ENCODE measurements around the gene ST14. TPM values are rescaled to one million over a fixed set of nuclear protein-coding genes. Genes with fewer than 3 reads are reported as not detected.

Gene ST14
- total and polyA plus RNA-seq, 2 donors (not counting 3 experiments of a cell fraction or from before 2014, with no cell fraction given) = 0.08 TPM; not detected in 1

- H3K9me1 ChIP-seq (replicated peaks; ENCODE audit: control insufficient read depth, extremely low read depth, insufficient read depth, low read length) = no peaks in the 10 kb centered on the region
- H2AFZ ChIP-seq (ENCODE audit: low read depth, low read length) = no peak overlapping the region
- no peaks in the 10 kb centered on the region for H3K79me2 ChIP-seq (ENCODE audit: control insufficient read depth, insufficient read depth, low read length)
- no TSS peak for BruUV-seq (replicated peaks)
- H3K27me3 ChIP-seq (ENCODE audit: control insufficient read depth in 2 of 2, insufficient read depth in 2 of 2, low read length in 2 of 2) = no peaks in the 10 kb centered on the region
- no peak for TF ChIP-seq POLR2AphosphoS5 (IDR thresholded peaks at IDR 0.05; ENCODE audit: insufficient read depth, low read depth, low read length)
- TF ChIP-seq CTCF (IDR thresholded peaks at IDR 0.05; ENCODE audit: extremely low read depth in 1 of 2, insufficient read depth in 1 of 2, low read depth in 1 of 2, low read length in 2 of 2) = no peak
- intact Hi-C loops (cut with micrococcal nuclease) = no loop called here
- no peak overlapping the region for H3K4me3 ChIP-seq (replicated peaks in 1 of 3; ENCODE audit: insufficient read depth in 1 of 3, low read depth in 1 of 3, low read length in 3 of 3)
- CTCF ChIA-PET = interaction anchor here (0.9 to 1.6 kb wide), 2 partner anchors 10 to 18 kb away, joined by 3 to 5 read pairs; no protein-coding TSS in a partner anchor
- DNase-seq (ENCODE audit: low read depth, low spot score) (no peak), FAIRE-seq (no peak)
- no peaks in the 10 kb centered on the region for H4K20me1 ChIP-seq (replicated peaks; ENCODE audit: control insufficient read depth, extremely low read depth, insufficient read depth, low read length)
- no peak overlapping the region for H3K27ac ChIP-seq (ENCODE audit: insufficient read depth, low read depth, low read length)
- no peaks in the 10 kb centered on the region for H3K4me1 ChIP-seq (ENCODE audit: control insufficient read depth, extremely low read depth, insufficient read depth, low read length)
- H3K9ac ChIP-seq (replicated peaks; ENCODE audit: extremely low read depth, insufficient read depth, low read length) = no peak overlapping the region
- dilution Hi-C loops (cut with MboI; ENCODE audit: extremely low pct_ligation_motif_present, low sequenced_read_pairs) = no loop called here
- no peak overlapping the region for H3K4me2 ChIP-seq (ENCODE audit: insufficient read depth, low read length)
- H3K36me3 ChIP-seq (ENCODE audit: control insufficient read depth in 2 of 2, extremely low read depth in 1 of 2, insufficient read depth in 2 of 2, low read length in 2 of 2) = no peaks in the 10 kb centered on the region
- H3K9me3 ChIP-seq (replicated peaks; ENCODE audit: control insufficient read depth, insufficient read depth, low read length) = no peaks in the 10 kb centered on the region
- POLR2A ChIA-PET = no interaction called here
Measured at GRCh38 chr11:130194241-130195023, 34.9 kb downstream of the ST14 start.

- H3K4me1 ChIP-seq (ENCODE audit: control insufficient read depth, extremely low read depth, insufficient read depth, low read length) = no peaks in the 10 kb centered on the region
- H2AFZ ChIP-seq (ENCODE audit: low read depth, low read length) = no peak overlapping the region
- H3K4me3 ChIP-seq (replicated peaks in 1 of 3; ENCODE audit: insufficient read depth in 1 of 3, low read depth in 1 of 3, low read length in 3 of 3) = no peak overlapping the region
- POLR2A ChIA-PET = no interaction called here
- H3K9me1 ChIP-seq (replicated peaks; ENCODE audit: control insufficient read depth, extremely low read depth, insufficient read depth, low read length) = no peaks in the 10 kb centered on the region
- dilution Hi-C loops (cut with MboI; ENCODE audit: extremely low pct_ligation_motif_present, low sequenced_read_pairs) = no loop called here
- no peaks in the 10 kb centered on the region for H3K9me3 ChIP-seq (replicated peaks; ENCODE audit: control insufficient read depth, insufficient read depth, low read length)
- no peaks in the 10 kb centered on the region for H3K79me2 ChIP-seq (ENCODE audit: control insufficient read depth, insufficient read depth, low read length)
- H3K36me3 ChIP-seq (ENCODE audit: control insufficient read depth in 2 of 2, extremely low read depth in 1 of 2, insufficient read depth in 2 of 2, low read length in 2 of 2) = no peaks in the 10 kb centered on the region
- TF ChIP-seq FOS (IDR thresholded peaks at IDR 0.05; ENCODE audit: borderline replicate concordance, insufficient read depth, low read length) (no peak), GATA2 (IDR thresholded peaks at IDR 0.05; ENCODE audit: insufficient read depth, insufficient read length, low read depth, low read length) (no peak), POLR2A (IDR thresholded peaks at IDR 0.05; ENCODE audit: low read depth, low read length) (no peak), CTCF (IDR thresholded peaks at IDR 0.05; ENCODE audit: extremely low read depth in 1 of 2, insufficient read depth in 1 of 2, low read depth in 1 of 2, low read length in 2 of 2) (no peak), MAX (IDR thresholded peaks at IDR 0.05; ENCODE audit: insufficient read depth, insufficient read length) (no peak), JUN (IDR thresholded peaks at IDR 0.05; ENCODE audit: borderline replicate concordance, insufficient read depth, insufficient read length, low read depth) (no peak), MYC (IDR thresholded peaks at IDR 0.05; ENCODE audit: low read depth, low read length) (no peak), EZH2 (IDR thresholded peaks at IDR 0.05; ENCODE audit: borderline replicate concordance, low read depth, low read length, severe bottlenecking) (no peak), POLR2AphosphoS5 (IDR thresholded peaks at IDR 0.05; ENCODE audit: insufficient read depth, low read depth, low read length) (no peak)
- H3K27me3 ChIP-seq (ENCODE audit: control insufficient read depth in 2 of 2, insufficient read depth in 2 of 2, low read length in 2 of 2) = no peaks in the 10 kb centered on the region
- no peak overlapping the region for H3K4me2 ChIP-seq (ENCODE audit: insufficient read depth, low read length)
- intact Hi-C loops (cut with micrococcal nuclease) = no loop called here
- DNase-seq (ENCODE audit: low read depth, low spot score) = no peak
- H3K9ac ChIP-seq (replicated peaks; ENCODE audit: extremely low read depth, insufficient read depth, low read length) = no peak overlapping the region
- no TSS peak for BruUV-seq (replicated peaks)
- no peak overlapping the region for H3K27ac ChIP-seq (ENCODE audit: insufficient read depth, low read depth, low read length)
- CTCF ChIA-PET = interaction anchor here (0.6 kb wide), 1 partner anchor 15 kb away, joined by 3 read pairs; no protein-coding TSS in a partner anchor
- no peaks in the 10 kb centered on the region for H4K20me1 ChIP-seq (replicated peaks; ENCODE audit: control insufficient read depth, extremely low read depth, insufficient read depth, low read length)
- no peak for FAIRE-seq
Measured at GRCh38 chr11:130197386-130198035, 37.9 kb downstream of the ST14 start.
